ENCODE data around the gene JAGN1.

Gene JAGN1

GRCh38 chr3:9879830-9880549, 10.4 kb upstream of the JAGN1 start, which contains the start of gene CIDEC:
Gene CIDEC, minus strand, starts transcription at chr3:9880253. Its CDS starts 1,767 bp downstream, at chr3:9878486.
- H3K4me3 ChIP-seq (ENCODE audit: low read depth, low read length) = no peak within 1 kb of the TSS
- no peak for TF ChIP-seq MYC (IDR thresholded peaks at IDR 0.05; ENCODE audit: low read depth, low read length)
- TF ChIP-seq, protein P1, sequence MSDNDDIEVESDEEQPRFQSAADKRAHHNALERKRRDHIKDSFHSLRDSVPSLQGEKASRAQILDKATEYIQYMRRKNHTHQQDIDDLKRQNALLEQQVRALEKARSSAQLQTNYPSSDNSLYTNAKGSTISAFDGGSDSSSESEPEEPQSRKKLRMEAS (IDR thresholded peaks at IDR 0.05; ENCODE audit: low read depth, low read length) = no peak
- TF ChIP-seq, protein P2, sequence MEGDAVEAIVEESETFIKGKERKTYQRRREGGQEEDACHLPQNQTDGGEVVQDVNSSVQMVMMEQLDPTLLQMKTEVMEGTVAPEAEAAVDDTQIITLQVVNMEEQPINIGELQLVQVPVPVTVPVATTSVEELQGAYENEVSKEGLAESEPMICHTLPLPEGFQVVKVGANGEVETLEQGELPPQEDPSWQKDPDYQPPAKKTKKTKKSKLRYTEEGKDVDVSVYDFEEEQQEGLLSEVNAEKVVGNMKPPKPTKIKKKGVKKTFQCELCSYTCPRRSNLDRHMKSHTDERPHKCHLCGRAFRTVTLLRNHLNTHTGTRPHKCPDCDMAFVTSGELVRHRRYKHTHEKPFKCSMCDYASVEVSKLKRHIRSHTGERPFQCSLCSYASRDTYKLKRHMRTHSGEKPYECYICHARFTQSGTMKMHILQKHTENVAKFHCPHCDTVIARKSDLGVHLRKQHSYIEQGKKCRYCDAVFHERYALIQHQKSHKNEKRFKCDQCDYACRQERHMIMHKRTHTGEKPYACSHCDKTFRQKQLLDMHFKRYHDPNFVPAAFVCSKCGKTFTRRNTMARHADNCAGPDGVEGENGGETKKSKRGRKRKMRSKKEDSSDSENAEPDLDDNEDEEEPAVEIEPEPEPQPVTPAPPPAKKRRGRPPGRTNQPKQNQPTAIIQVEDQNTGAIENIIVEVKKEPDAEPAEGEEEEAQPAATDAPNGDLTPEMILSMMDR (IDR thresholded peaks at IDR 0.05; ENCODE audit: low read depth, low read length) = no peak
- TF ChIP-seq POLR2A (IDR thresholded peaks at IDR 0.05; ENCODE audit: extremely low read depth, insufficient read length) = no peak
- no peak for DNase-seq (ENCODE audit: low read depth)

DNA sequence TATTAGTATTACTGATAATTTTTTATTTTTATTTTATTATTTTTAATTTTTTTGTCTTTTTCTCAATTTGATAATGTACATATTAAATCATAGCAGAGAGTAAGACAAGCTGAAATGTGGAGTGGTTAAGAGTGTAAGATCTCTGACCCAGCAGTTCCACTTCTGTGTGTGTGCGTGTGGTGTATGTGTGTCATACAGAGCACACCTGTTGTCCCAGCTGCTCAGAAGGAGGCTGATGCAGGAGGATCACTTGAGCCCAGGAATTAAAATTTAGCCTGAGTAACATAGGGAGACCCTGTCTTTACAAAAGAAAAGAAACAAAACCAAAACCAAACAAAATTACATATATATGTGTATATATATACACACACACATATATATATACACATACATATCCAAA, 9.0 kb upstream of the JAGN1 start:
- TF ChIP-seq POLR2A (IDR thresholded peaks at IDR 0.05; ENCODE audit: extremely low read depth, insufficient read length) (no peak), MYC (IDR thresholded peaks at IDR 0.05; ENCODE audit: low read depth, low read length) (no peak)
- TF ChIP-seq, protein P2 (IDR thresholded peaks at IDR 0.05; ENCODE audit: low read depth, low read length) = no peak
- TF ChIP-seq, protein P1 (IDR thresholded peaks at IDR 0.05; ENCODE audit: low read depth, low read length) = no peak
- H3K4me3 ChIP-seq (ENCODE audit: low read depth, low read length) = no peak overlapping the region
- no peak for DNase-seq (ENCODE audit: low read depth)

- H3K4me3 ChIP-seq (ENCODE audit: low read depth, low read length) = no peak overlapping the region
- no peak for DNase-seq (ENCODE audit: low read depth)
- TF ChIP-seq, protein P2 (IDR thresholded peaks at IDR 0.05; ENCODE audit: low read depth, low read length) = no peak
- TF ChIP-seq MYC (IDR thresholded peaks at IDR 0.05; ENCODE audit: low read depth, low read length) = no peak
- TF ChIP-seq POLR2A (IDR thresholded peaks at IDR 0.05; ENCODE audit: extremely low read depth, insufficient read length) = no peak
- TF ChIP-seq, protein P1 (IDR thresholded peaks at IDR 0.05; ENCODE audit: low read depth, low read length) = no peak
These were observed 6.5 kb upstream of the JAGN1 start for GRCh38 chr3:9883706-9884554.

DNA sequence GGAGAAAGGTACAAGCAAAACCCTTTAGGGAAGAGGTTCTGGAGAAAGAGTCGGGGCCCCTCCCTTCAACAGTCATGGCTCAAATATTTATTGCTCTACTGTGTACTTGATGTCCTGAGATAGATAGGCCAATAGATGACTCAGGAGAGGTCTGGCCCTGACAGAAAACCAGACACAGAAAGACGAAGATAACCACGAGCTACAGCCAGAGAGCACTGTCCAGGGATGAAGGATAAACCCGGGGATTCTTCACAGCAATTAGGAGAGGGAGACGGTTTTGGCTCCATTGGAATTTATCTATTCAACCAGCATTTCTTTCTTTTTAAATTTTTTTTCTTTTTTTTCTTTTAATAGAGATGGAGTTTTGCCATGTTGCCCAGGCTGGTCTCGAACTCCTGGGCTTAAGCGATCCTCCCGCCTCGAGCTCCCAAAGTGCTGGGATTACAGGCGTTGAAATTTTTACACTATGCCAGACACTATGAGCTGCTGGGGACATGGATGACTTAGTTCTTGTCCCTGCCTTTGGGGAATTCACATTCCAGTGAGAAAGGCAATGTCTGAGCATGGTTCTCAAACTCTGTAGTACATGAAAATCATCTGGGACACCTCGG, 5.8 kb upstream of the JAGN1 start:
- TF ChIP-seq POLR2A (IDR thresholded peaks at IDR 0.05; ENCODE audit: extremely low read depth, insufficient read length) (no peak), MYC (IDR thresholded peaks at IDR 0.05; ENCODE audit: low read depth, low read length) (no peak)
- TF ChIP-seq, protein P2 (IDR thresholded peaks at IDR 0.05; ENCODE audit: low read depth, low read length) = no peak
- TF ChIP-seq, protein P1 (IDR thresholded peaks at IDR 0.05; ENCODE audit: low read depth, low read length) = no peak
- DNase-seq (ENCODE audit: low read depth) = no peak
- no peak overlapping the region for H3K4me3 ChIP-seq (ENCODE audit: low read depth, low read length)

- H3K4me3 ChIP-seq (ENCODE audit: low read depth, low read length) = no peak overlapping the region
- no peak for TF ChIP-seq POLR2A (IDR thresholded peaks at IDR 0.05; ENCODE audit: extremely low read depth, insufficient read length)
- TF ChIP-seq, protein P1 (IDR thresholded peaks at IDR 0.05; ENCODE audit: low read depth, low read length) = no peak
- TF ChIP-seq, protein P2 (IDR thresholded peaks at IDR 0.05; ENCODE audit: low read depth, low read length) = no peak
- TF ChIP-seq MYC (IDR thresholded peaks at IDR 0.05; ENCODE audit: low read depth, low read length) = no peak
These were observed 4.1 kb upstream of the JAGN1 start for GRCh38 chr3:9886328-9886727.

More at GRCh38 chr3:9886328-9886727, 4.1 kb upstream of the JAGN1 start:
- no peak for DNase-seq (ENCODE audit: low read depth)

All from NB4 (cell line).